SK-N-DZ (cell line): ENCODE results near the gene RAB44. TPM values are rescaled to one million over a fixed set of nuclear protein-coding genes. Genes with fewer than 3 reads are reported as not detected.
"Not testable (repeated sequence)": the region's sequence is repeated elsewhere in the genome, so short reads cannot be mapped to it uniquely, and the experiment has no call there.

Experiments
- DNase-seq: peaks from one replicate; pipeline ENCODE4 v3.0.0-alpha.2; 2015; ENCODE audit warnings: low spot score
- polyA plus RNA-seq, 2 experiments: library from polyadenylated mRNA; depleted of rRNA; stranded (reverse); fragments of >200 nt; gene quantifications; 2 replicates each; pipeline ENCODE4 v1.2.3, GENCODE V29; 2014

Gene RAB44, protein sequence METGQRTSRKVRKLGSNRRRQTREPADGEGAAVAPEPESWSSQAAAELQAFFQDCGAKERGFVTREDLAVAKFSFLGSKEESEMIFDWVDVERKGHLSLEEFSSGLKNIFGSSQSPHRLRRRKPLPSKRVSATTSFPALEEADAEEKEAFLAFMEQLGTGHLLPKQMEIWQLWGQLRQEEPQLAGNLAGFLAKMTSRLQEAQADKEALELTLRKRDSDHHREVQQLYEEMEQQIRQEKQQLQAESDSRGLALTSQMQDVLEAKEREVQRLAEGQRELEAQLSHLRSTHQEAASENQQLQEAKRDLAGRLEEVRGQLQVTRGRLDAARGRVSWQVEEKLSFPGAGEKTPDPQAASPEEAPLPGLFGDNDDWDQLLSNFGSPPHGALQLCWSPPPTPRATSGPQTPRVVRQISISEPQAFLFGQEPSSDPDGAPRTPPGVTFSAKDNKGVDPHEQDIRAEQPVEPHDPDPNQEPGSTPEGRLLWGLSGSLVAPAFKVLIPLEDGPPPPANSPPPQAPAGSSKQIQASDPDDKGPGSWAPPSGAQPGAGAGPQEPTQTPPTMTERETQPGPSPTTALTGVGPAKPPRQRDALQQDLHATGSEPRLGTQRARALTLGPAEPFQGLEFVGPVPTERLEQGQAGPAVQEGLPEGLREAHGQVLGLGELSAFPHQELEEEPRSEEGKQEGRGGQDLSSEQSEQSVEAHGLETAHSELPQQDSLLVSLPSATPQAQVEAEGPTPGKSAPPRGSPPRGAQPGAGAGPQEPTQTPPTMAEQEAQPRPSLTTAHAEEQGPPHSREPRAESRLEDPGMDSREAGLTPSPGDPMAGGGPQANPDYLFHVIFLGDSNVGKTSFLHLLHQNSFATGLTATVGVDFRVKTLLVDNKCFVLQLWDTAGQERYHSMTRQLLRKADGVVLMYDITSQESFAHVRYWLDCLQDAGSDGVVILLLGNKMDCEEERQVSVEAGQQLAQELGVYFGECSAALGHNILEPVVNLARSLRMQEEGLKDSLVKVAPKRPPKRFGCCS
- polyA plus RNA-seq (2014; cell fraction: cytosol; rRNA removed): not detected in 2 replicates
- polyA plus RNA-seq (2014; cell fraction: nucleus; rRNA removed): not detected in 2 replicates

DNA sequence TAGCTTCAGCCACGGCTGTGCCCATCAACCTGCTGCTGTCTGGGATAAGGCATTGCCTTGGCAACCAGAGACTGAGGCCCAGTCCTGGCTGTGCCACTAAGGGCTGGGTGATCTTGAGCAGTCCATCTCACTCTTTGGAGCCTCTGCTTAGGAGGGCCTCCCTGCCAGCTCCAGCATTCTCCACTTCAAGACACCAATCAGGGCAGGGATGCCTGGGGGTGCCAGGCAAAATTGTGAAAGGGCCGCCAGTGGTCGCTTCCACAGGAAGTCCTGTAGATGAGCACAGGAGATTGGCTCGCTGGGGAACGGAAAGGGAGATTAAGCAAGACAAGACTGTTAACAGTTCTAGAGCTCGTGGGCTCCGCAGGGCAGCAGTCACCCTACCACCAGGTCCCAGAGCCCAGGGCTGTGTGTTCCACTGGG, at the start of gene RAB44:
RAB44 (plus strand) TSS at position 346 of the 423 bp plus-strand sequence. CDS start 6,410 bp downstream, outside the sequence.
- no peak for DNase-seq

GRCh38 chr6:36649086-36649485, 48.5 kb upstream of the RAB44 start:
- no peak for DNase-seq

- no peak for DNase-seq
These were observed 47.7 kb upstream of the RAB44 start for GRCh38 chr6:36649701-36650484.

DNA sequence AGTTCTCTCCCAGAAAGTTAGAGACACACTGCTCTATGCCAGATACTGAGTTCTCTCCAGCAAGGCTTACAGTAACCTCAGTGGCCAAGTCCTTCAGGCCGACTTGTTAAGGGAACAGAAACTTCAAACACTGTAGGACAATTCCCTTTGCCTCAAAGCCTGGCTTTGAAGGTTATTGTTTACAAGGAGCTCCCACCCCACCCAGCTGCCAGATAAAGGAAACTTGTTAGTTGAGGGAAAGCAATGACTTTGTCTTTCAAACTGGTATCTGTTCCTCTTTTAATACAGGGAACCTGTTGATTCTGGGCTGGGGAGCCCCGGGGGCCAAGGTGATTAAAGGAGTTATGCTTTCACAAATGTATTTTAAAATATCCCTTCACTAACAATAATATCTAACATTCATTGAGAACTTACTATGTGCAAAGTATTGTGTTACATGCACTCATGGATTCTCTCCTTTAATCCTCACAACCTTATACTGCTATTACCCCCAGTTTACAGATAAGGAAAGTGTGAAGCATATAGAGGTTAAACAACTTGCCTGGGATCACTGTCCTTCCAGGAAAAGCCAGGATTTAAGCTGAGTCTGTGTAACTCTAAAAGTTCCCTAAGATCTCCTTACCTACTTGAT, 46.7 kb upstream of the RAB44 start:
- no peak for DNase-seq

- DNase-seq: no peak
These were observed 45.8 kb upstream of the RAB44 start for GRCh38 chr6:36651659-36652379.

- DNase-seq: not testable (repeated sequence)
These were observed 43.2 kb upstream of the RAB44 start for GRCh38 chr6:36654469-36654868.

GRCh38 chr6:36655085-36655724, 42.4 kb upstream of the RAB44 start:
- DNase-seq: peak; percentile 89

GRCh38 chr6:36656441-36656840, 41.2 kb upstream of the RAB44 start:
- no peak for DNase-seq

GRCh38 chr6:36657271-36657670, 40.4 kb upstream of the RAB44 start:
- no peak for DNase-seq

DNA sequence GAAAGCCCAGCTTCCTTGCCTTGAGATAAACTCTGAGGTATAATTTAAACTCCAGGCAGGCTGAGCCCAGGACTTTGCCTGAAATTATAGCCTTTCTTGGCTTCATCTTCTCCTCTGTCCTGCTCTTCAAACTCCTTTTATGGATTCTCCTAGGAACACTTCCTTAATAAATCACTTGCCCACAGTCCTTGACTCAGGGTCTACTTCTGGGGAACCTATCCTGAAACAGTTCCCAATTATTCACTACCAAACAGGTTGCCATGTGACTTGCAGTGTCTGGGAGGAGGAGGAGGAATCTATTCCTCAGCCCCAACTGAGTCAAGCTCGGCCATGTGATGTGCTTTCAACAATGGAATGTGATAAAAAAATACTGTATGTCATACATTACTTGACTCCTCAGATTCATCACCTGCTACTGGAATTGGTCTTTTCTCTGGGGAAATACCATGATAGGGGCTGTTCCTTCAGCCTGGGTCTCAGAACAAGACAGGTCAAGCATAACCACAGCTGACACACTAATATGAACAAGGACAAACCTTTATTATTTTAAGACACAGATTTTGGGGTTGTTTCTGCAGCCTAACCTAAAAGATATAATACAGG, 39.6 kb upstream of the RAB44 start:
- DNase-seq: no peak

DNA sequence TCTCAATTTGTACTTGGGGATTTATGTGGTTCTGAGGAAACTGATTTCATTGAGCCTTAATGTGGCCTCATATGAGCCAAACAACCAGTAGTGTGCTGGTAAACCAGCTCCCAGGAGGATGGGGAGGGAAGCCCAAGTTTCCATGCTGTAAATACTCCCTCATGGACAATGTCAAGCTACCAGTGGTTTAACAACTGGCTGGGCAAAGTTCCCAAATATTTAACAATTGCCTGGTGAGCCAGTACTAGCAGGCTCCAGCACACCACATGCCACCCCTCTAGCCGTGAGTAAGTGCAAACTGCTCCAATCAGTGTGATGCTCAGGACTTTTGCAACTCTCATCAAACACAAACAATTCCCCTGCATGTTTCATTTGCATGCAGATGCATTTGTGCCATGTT, 38.4 kb upstream of the RAB44 start:
- no peak for DNase-seq

GRCh38 chr6:36660771-36661471, 36.7 kb upstream of the RAB44 start:
- DNase-seq: no peak

DNA sequence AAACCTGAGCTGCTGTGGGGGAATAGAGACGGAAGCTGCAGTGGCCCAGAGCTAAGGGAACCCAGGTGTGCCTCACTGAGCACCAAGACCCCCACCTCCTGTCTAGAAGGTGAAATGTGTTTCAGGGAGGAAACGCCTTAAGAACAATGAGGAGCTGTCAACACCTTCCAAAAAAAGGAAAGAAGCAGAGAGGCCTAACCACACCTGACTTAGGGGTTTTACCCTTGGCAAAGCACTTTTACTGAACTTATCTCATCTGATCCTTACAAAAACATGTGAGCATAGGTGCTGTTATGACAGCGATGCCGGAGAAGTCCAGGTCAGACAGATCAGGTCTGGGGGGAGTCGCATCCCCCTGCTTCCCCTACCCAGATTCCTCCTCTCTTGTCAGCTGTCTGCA, 35.2 kb upstream of the RAB44 start:
- DNase-seq: no peak

- DNase-seq: no peak
These were observed 34.8 kb upstream of the RAB44 start for GRCh38 chr6:36662827-36663256.

DNA sequence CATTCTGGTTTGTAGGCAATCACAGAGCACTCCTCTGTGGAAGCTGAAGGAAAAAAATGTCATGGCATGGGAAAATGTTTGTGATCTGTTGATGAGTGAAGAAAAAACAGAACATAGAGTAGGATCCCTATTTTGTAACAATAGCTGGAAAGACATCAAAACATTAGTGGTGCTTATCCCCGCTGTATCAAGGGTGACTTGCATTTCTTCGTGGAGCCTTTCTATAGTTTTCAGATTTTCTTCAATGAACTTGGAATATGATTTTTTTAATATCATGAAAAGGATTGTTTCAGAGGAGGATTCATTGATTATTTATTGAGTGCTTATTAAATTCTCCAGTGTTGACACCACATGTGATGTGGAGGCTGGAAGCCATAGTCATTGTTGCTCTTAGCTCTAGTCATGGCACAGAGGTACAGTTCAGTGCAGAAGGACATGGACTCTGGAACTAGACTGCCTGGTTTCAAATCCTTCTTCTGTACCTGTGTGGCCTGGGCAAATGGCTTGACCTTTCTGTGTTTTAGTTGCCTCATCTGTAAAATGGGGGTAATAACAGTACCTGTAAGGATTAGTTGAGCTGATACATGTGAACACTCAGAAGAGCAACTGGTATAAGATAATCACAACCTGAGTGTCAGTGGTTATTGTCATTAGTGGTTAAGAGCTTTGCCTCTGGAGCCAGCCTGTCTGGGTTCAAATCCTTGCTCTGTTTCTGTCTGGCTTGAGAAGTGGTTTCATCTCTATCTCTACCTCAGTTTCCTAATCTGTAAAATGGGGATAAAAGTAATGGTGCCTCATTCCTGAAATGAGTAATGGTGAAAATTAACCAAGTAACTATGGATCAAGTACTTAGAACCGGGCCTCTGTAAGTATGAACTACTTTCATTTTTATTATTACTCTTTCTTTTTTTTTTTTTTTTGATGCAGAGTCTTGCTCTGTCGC, 33.9 kb upstream of the RAB44 start:
- no peak for DNase-seq

DNA sequence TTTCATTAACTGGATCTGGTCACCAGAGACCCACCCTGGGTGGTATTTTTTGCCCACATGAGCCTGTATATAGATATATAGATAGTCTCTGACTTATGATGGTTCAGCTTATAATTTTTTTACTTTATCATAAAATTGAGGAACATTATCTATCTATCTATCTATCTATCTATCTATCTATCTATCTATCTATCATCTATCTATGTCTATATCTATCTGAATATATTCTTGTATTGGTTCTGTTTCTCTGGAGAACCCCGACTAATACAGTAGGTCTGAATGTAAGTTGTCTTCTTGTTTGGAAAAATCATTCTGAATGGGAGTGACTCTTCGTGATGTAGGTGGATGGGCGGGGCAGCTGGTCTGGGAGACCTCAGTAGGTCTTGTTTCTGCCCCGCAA, 32.4 kb upstream of the RAB44 start:
- no peak for DNase-seq

DNA sequence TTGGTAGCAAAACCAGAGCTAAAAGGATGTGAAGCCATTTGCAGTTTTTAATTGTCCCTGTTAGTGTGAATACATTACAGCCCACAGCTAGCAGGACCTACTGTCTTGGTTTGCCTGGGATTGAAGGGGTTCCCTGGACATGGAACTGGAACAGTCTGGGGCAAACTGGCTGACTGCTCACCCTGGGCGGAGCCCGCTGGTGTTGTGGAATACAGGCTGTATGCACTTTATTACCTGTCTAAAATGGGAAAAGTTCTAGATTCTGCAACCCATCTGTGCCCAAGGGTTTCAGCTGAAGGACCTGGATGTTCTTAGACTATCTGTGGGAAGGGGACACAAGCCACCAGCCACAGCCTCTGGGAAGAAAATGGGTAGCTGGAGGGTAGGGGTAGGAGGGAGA, 31.3 kb upstream of the RAB44 start:
- no peak for DNase-seq
